IPS-18c (cell line): ENCODE measurements around the gene RASAL2.
A peak's percentile ranks its signal among the peaks of the same experiment; 100 is the strongest.
"Not testable (repeated sequence)": the region's sequence is repeated elsewhere in the genome, so short reads cannot be mapped to it uniquely, and the experiment has no call there.

ENCODE experiments used
- H3K4me3 ChIP-seq: 2 replicates; pipeline ENCODE4 v1.7.0; 2013; ENCODE audit warnings: low read depth, mild to moderate bottlenecking, low read length, moderate library complexity; ENCODE audit not compliant: insufficient read depth
- H3K9me3 ChIP-seq: one replicate; pipeline ENCODE4 v1.6.1; 2013; ENCODE audit warnings: mild to moderate bottlenecking, low read length, moderate library complexity; ENCODE audit not compliant: control insufficient read depth, insufficient read depth

Gene RASAL2

GRCh38 chr1:178330848-178331497, 237.1 kb downstream of the RASAL2 start:
- Histone ChIP-seq H3K9me3 (no peaks in the 10 kb centered on the region), H3K4me3 (no peak overlapping the region)

GRCh38 chr1:178335426-178335825, 241.5 kb downstream of the RASAL2 start:
- H3K4me3 ChIP-seq, result no peak overlapping the region
- no peaks in the 10 kb centered on the region for H3K9me3 ChIP-seq

GRCh38 chr1:178337091-178337706, 243.3 kb downstream of the RASAL2 start:
- no peaks in the 10 kb centered on the region for H3K9me3 ChIP-seq
- H3K4me3 ChIP-seq, result no peak overlapping the region

DNA sequence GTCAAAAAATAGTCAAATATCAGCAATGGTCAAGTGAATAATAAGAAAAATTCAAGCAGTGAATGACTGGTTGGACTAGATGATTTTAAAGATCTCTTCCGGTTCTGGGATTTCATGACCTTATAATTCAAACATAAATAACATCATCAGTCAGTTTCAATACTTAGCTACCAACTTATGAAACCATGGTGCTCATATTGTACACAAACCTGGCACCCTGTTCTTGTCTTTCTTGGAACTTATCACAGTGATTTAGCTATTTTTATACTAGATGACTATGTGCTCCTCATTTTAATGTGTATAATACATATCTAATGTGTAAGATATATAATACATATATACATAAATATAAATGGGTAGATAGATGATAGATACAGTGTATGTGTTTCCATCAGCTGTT, 245.9 kb downstream of the RASAL2 start:
- Histone ChIP-seq H3K4me3 (no peak overlapping the region), H3K9me3 (no peaks in the 10 kb centered on the region)

DNA sequence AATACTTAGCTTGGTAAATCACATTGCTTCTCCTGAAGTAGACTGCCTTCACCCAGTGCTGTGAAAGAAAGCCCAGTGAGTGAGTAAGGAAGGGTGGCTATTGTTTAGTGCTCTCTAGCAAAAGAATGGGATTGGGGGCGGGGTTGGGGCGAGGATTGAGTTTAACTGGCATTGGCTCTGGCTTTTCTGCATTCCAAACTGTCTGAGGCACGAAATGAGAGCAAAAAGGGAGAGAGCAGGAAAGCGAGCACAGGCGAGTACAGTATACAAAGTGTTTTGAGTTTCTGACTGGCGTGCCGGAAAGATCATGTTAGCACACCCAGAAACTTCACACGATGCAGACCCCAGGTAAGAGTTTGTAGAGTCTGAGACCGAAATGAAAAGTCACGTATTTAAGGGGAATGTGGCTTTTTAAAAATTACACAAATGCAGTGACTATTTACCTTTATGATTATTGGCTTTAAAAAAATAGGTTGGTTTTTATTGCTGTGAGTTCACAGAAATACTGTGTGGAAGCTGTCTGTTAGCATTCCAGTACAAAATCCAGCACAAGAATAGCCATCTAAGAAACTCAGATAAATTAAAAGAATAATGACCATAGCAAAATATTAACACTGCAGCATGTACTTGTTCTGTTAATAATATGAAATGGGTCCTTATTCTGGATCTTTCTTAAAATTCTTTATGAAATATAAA, 247.5 kb downstream of the RASAL2 start:
- Histone ChIP-seq H3K4me3 (peak overlapping the region; percentile 20; the same call in 1 of the 2 replicates), H3K9me3 (no peaks in the 10 kb centered on the region)

DNA sequence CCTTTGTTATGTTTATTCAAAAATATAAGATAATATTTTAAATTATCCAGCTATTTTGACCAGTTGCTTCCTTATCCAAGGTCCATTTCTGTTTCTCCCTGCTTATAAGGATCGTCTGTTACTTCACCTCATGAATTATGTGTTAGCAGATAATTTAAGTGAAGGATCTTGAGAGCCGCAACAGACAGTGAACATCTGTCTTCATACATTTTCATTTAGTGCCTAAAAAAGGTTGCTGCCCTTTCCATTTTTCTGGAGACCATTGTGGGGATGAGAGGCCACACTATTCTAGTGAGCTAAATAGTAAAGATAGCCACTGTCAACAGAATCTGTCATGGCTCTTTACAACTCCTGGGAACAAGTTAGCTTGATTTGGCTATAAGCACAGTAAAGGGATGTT, 248.8 kb downstream of the RASAL2 start:
- Histone ChIP-seq H3K9me3 (no peaks in the 10 kb centered on the region), H3K4me3 (no peak overlapping the region; the same call in 1 of the 2 replicates)

DNA sequence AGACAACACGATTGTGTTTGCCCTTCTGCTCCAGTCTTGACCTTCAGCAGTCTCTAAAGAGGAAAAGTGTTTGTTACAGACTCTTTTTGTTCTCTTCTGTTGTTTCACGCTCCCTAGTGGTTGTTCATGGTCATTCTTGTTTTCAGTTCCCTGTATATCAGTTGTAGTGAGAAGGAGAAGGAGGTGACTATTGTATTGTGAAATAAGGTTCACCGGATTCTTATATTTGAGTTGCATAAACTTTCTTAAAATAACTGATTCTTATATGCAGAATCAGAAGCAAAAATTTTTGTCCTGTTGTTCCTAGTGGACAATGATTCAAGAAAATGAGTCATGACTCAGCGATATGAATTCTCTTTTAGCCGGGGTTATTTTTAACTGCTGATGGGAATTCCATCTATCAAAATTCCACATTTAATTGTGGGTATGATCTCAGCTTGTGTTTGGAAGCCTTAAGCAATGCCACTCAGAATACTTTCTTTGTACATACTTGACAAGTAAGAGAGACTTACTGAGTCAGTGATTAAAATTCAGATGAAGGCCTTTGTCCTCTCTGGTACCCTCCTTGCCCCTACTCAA, 250.7 kb downstream of the RASAL2 start:
- H3K4me3 ChIP-seq, result no peak overlapping the region
- no peaks in the 10 kb centered on the region for H3K9me3 ChIP-seq

DNA sequence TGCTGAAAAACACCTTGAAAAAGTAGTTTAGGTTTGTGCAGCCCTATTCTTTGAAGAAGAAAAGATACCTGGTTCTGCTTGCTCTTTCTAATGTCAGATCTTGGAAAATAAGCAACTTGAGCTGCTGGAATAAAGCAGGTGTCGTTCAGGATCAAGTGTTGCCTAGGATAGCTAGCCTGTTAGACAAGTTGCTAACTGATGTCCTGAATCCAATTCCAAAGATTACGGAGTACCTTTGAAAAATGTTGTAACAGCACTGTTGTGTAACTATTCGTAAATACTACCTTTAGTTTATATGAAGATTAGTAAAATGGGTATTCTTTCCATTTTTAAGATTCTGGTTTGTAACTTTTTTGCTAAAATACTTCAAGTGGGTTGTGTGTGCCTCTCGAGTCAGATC, 251.3 kb downstream of the RASAL2 start:
- Histone ChIP-seq H3K4me3 (no peak overlapping the region), H3K9me3 (no peaks in the 10 kb centered on the region)

GRCh38 chr1:178345807-178346206, 251.9 kb downstream of the RASAL2 start:
- H3K4me3 ChIP-seq, result no peak overlapping the region
- no peaks in the 10 kb centered on the region for H3K9me3 ChIP-seq

- peaks cover 9% of the 10 kb centered on the region for H3K9me3 ChIP-seq
- no peak overlapping the region for H3K4me3 ChIP-seq
Observed at GRCh38 chr1:178349801-178350200, 255.9 kb downstream of the RASAL2 start.

DNA sequence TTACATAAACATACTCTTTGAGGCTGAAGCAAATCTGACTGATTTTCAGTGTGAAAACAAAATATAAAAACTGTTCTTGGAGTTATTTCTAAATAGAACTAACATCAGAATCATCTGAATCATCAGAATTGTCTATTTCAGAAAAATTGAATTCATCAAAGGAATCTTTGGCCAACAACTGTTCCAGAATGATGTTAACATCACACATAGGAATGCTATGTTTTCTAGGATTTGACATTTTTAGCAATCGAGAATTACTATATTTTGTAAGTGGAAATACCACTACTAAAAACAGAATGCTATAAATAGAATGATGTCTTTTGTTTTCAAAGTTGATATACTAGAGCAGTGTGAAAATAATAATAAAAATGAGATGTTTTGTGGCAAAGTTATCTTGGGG, 258.0 kb downstream of the RASAL2 start:
- not testable (repeated sequence) for H3K9me3 ChIP-seq, H3K4me3 ChIP-seq

- Histone ChIP-seq H3K9me3 (peaks cover 9% of the 10 kb centered on the region), H3K4me3 (no peak overlapping the region)
Observed at GRCh38 chr1:178352790-178353416, 259.0 kb downstream of the RASAL2 start.

DNA sequence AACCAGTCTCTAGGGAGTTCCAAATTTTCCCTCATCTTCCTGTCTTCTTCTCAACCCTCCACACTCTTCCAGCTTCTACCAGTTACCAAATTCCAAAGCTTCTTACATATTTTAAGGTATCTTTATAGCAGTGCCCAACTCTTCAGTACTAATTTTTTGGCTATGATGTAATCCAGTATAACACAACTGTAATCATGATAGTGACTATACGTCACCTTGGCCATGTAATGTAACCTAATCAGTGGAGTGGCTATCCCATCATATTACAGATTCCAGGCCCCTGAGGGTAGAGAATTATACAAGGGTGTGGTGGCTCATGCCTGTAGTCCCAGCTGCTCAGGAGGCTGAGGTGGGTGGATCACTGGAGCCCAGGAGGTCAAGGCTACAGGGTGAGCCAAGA, 259.6 kb downstream of the RASAL2 start:
- Histone ChIP-seq H3K4me3 (no peak overlapping the region), H3K9me3 (peaks cover 9% of the 10 kb centered on the region)

GRCh38 chr1:178354816-178355215, 260.9 kb downstream of the RASAL2 start:
- Histone ChIP-seq H3K9me3 (peaks cover 9% of the 10 kb centered on the region), H3K4me3 (no peak overlapping the region)

DNA sequence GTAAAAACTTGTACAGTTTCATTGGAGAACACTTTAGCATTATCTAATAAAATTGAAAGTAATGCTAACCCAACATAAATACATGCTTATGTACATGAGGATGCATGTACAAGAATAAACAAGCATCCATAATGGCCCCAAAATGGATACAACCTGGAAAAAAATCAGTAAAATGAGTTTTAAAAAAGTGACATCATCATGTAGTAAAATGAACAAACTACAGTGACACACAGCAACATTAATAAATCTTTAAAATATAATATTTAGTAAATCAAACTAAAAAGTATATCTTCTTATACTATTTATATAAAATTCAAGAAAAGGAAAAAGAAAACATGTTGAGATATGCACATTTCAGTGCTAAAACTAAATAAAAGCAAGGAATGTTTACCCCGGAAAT, 262.4 kb downstream of the RASAL2 start:
- no peak overlapping the region for H3K4me3 ChIP-seq

DNA sequence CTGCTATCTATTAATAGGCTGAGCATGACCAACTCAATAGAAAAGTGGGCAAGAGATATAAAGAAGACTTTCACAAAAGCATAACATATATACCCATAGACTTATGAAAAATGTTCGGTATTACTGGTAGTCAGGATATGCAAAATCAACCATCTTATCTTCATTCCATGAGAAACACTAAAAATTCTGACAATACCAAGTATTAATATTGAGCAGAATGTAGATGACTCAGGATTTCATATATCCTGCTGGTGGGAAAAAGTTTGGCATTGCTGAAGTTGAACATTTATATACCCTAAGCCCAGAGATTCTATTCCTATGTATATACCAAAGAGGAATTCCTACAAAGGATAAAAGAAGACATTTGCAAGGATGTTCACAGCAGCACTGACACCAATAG, 264.6 kb downstream of the RASAL2 start:
- H3K9me3 ChIP-seq, result no peaks in the 10 kb centered on the region
- no peak overlapping the region for H3K4me3 ChIP-seq

More for the DNA sequence above, 262.4 kb downstream of the RASAL2 start:
- peaks cover 9% of the 10 kb centered on the region for H3K9me3 ChIP-seq

DNA sequence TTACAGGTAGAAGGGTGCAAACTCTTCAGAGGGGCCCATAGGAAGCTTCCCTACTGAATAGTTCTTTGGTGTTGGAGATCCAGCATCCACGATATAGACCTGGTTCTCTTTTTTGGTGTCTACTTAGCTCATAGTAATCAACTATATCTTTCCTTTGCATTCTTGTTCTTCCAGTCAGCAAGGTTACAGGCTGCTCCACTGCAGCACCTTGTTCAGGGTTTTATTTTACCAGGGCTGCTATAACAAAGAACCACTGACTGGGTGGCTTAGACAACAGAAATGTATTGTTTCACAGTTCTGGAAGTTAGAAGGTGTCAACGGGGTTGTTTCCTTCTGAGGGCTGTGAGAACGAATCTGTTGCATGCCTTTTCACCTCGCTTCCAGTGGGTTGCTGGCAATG, 266.5 kb downstream of the RASAL2 start:
- no peak overlapping the region for H3K4me3 ChIP-seq
- H3K9me3 ChIP-seq, result no peaks in the 10 kb centered on the region

DNA sequence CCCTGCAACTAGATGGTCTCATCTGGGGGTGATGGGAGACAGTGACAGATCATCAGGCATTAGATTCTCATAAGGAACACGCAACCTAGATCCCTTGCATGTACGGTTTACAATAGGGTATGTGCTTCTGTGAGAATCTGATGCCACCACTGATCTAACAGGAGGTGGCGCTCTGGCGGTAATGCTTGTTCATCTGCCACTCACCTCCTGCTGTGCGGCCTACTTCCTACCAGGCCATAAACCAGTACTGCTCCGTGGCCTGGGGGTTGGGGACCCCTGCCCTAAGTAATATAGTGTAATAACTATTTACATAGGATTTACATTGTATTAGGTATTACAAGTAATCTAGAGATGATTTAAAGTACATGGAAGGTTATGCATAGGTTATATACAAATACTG, 267.9 kb downstream of the RASAL2 start:
- H3K4me3 ChIP-seq, result no peak overlapping the region
- no peaks in the 10 kb centered on the region for H3K9me3 ChIP-seq
